H9 (cell line): ENCODE data around the gene GLS. TPM values are rescaled to one million over a fixed set of nuclear protein-coding genes. Genes with fewer than 3 reads are reported as not detected.

Experiments used
- DNase-seq: peaks from one replicate; pipeline ENCODE4 v3.0.0-alpha.2; 2017
- H2AFZ ChIP-seq: one replicate; pipeline ENCODE4 v1.6.1; 2013; ENCODE audit warnings: mild to moderate bottlenecking, low read length, control low read depth, moderate library complexity
- H2AK5ac ChIP-seq: 2 replicates; pipeline ENCODE4 v1.6.1; 2013; ENCODE audit warnings: low read length, control low read depth, mixed read lengths; ENCODE audit not compliant: insufficient read length
- H2BK120ac ChIP-seq: one replicate; pipeline ENCODE4 v1.6.1; 2013; ENCODE audit warnings: low read depth, mild to moderate bottlenecking, low read length, control low read depth, inconsistent platforms; ENCODE audit not compliant: poor library complexity, severe bottlenecking
- H2BK12ac ChIP-seq: 2 replicates; pipeline ENCODE4 v1.6.1; 2013; ENCODE audit warnings: low read length, control low read depth, mixed read lengths, low read depth; ENCODE audit not compliant: insufficient read length
- H2BK15ac ChIP-seq: 2 replicates; pipeline ENCODE4 v1.6.1; 2013; ENCODE audit warnings: low read depth, low read length, control low read depth
- H2BK20ac ChIP-seq: one replicate; pipeline ENCODE4 v1.6.1; 2013; ENCODE audit warnings: low read depth, mild to moderate bottlenecking, low read length, control low read depth, inconsistent platforms; ENCODE audit not compliant: poor library complexity, severe bottlenecking
- H2BK5ac ChIP-seq: 2 replicates; pipeline ENCODE4 v1.6.1; 2013; ENCODE audit warnings: low read length, control low read depth, mixed read lengths; ENCODE audit not compliant: insufficient read length
- H3K14ac ChIP-seq: 2 replicates; pipeline ENCODE4 v1.6.1; 2013; ENCODE audit warnings: low read length, control low read depth; ENCODE audit not compliant: insufficient read depth
- H3K18ac ChIP-seq: 2 replicates; pipeline ENCODE4 v1.6.1; 2013; ENCODE audit warnings: low read depth, mild to moderate bottlenecking, mixed read lengths, low read length, control low read depth; ENCODE audit not compliant: insufficient read length
- H3K23ac ChIP-seq: 2 replicates; pipeline ENCODE4 v1.6.1; 2013; ENCODE audit warnings: low read length, control low read depth, mixed read lengths, low read depth; ENCODE audit not compliant: insufficient read length
- H3K23me2 ChIP-seq: 2 replicates; pipeline ENCODE4 v1.6.1; 2013; ENCODE audit warnings: low read depth, mild to moderate bottlenecking, mixed read lengths, low read length, control low read depth; ENCODE audit not compliant: insufficient read length, poor library complexity, severe bottlenecking
- H3K27ac ChIP-seq: 2 replicates; pipeline ENCODE4 v1.5.1; 2013; ENCODE audit warnings: low read length, control low read depth, mixed read lengths, low read depth; ENCODE audit not compliant: insufficient read length
- H3K27me3 ChIP-seq: 2 replicates; pipeline ENCODE4 v1.6.1; 2013; ENCODE audit warnings: low read length, control low read depth, inconsistent platforms; ENCODE audit not compliant: insufficient read depth
- H3K4ac ChIP-seq: 2 replicates; pipeline ENCODE4 v1.6.1; 2013; ENCODE audit warnings: low read depth, mild to moderate bottlenecking, control low read depth, inconsistent platforms, low read length, moderate library complexity
- H3K4me1 ChIP-seq: 2 replicates; pipeline ENCODE4 v1.6.1; 2013; ENCODE audit warnings: low read length, control low read depth, inconsistent platforms; ENCODE audit not compliant: insufficient read depth
- H3K4me2 ChIP-seq: 2 replicates; pipeline ENCODE4 v1.6.1; 2013; ENCODE audit warnings: low read length, control low read depth, mixed read lengths; ENCODE audit not compliant: insufficient read length, insufficient read depth
- H3K56ac ChIP-seq: 2 replicates; pipeline ENCODE4 v1.6.1; 2013; ENCODE audit warnings: low read depth, mild to moderate bottlenecking, mixed read lengths, low read length, control low read depth; ENCODE audit not compliant: insufficient read length
- H3K79me1 ChIP-seq: 2 replicates; pipeline ENCODE4 v1.6.1; 2013; ENCODE audit warnings: low read depth, mild to moderate bottlenecking, moderate library complexity, low read length, control low read depth, inconsistent platforms; ENCODE audit not compliant: insufficient read depth, poor library complexity, severe bottlenecking
- H3K79me2 ChIP-seq: 2 replicates; pipeline ENCODE4 v1.6.1; 2013; ENCODE audit warnings: low read length, control low read depth, inconsistent platforms; ENCODE audit not compliant: insufficient read depth
- H3K9ac ChIP-seq: 2 replicates; pipeline ENCODE4 v1.6.1; 2013; ENCODE audit warnings: low read length, control low read depth, mixed read lengths; ENCODE audit not compliant: insufficient read length; ENCODE audit errors: extremely low read depth
- H3K9me3 ChIP-seq: one replicate; pipeline ENCODE4 v1.6.1; 2013; ENCODE audit warnings: low read depth, low read length, inconsistent platforms; ENCODE audit not compliant: control insufficient read depth
- H3T11ph ChIP-seq: one replicate; pipeline ENCODE4 v1.6.1; 2013; ENCODE audit warnings: mild to moderate bottlenecking, low read length, control low read depth, inconsistent platforms
- H4K20me1 ChIP-seq: one replicate; pipeline ENCODE4 v1.6.1; 2013; ENCODE audit not compliant: control insufficient read depth, insufficient read length, insufficient read depth
- H4K5ac ChIP-seq: 2 replicates; pipeline ENCODE4 v1.6.1; 2013; ENCODE audit warnings: low read depth, mild to moderate bottlenecking, mixed read lengths, low read length, control low read depth; ENCODE audit not compliant: insufficient read length
- H4K8ac ChIP-seq: replicated peaks from 2 replicates; pipeline ENCODE4 v1.6.1; 2013; ENCODE audit warnings: low read length, control low read depth, mixed read lengths, low read depth; ENCODE audit not compliant: insufficient read length
- H4K91ac ChIP-seq: 2 replicates; pipeline ENCODE4 v1.6.1; 2013; ENCODE audit warnings: low read depth, mild to moderate bottlenecking, moderate library complexity, mixed read lengths, low read length, control low read depth; ENCODE audit not compliant: insufficient read length
- H3K27ac Mint-ChIP-seq, 3 experiments: 2 replicates in 2 of 3; 3 replicates in 1 of 3; pipeline ENCODE4 v1.8.0; 2020 to 2021; ENCODE audit warnings: mixed read lengths in 3 of 3, mild to moderate bottlenecking in 1 of 3, moderate library complexity in 1 of 3
- H3K27me3 Mint-ChIP-seq: 2 replicates; pipeline ENCODE4 v1.8.0; 2021; ENCODE audit warnings: low read depth, mild to moderate bottlenecking, moderate library complexity, mixed read lengths
- H3K36me3 Mint-ChIP-seq, 3 experiments: 2 replicates in 2 of 3; 3 replicates in 1 of 3; pipeline ENCODE4 v1.8.0; 2020 to 2021; ENCODE audit warnings: low read depth in 3 of 3, mixed read lengths in 3 of 3; ENCODE audit not compliant: insufficient read depth in 1 of 3
- H3K4me1 Mint-ChIP-seq, 2 experiments: 2 replicates each; pipeline ENCODE4 v1.8.0; 2020; ENCODE audit warnings: mixed read lengths in 2 of 2
- H3K4me3 Mint-ChIP-seq, 2 experiments: 2 replicates in 1 of 2; 3 replicates in 1 of 2; pipeline ENCODE4 v1.8.0; 2020 to 2021; ENCODE audit warnings: mild to moderate bottlenecking in 2 of 2, mixed read lengths in 2 of 2, moderate library complexity in 1 of 2
- H3K9me3 Mint-ChIP-seq, 2 experiments: 2 replicates in 1 of 2; 3 replicates in 1 of 2; pipeline ENCODE4 v1.8.0; 2020; ENCODE audit warnings: mild to moderate bottlenecking in 2 of 2, mixed read lengths in 2 of 2, moderate library complexity in 1 of 2
- CTCF ChIP-seq: fragments of 200-600 bp; sonication (generic); conservative IDR thresholded peaks from 3 replicates; pipeline ENCODE4 v1.8.0; 2021; ENCODE audit warnings: antibody characterized with exemption, mild to moderate bottlenecking
- WGBS: extraction: QIAGEN DNeasy Blood & Tissue Kit; methylation state at CpG from one replicate; pipeline ENCODE4 v1.1.7; 2013; ENCODE audit warnings: missing lambda C conversion rate, low lambda C conversion rate, mixed read lengths; ENCODE audit not compliant: insufficient read length; ENCODE audit errors: extremely low coverage; 5-methylcytosine and 5-hydroxymethylcytosine counted together
- total RNA-seq: library from RNA; stranded (reverse); gene quantifications from 2 replicates; pipeline ENCODE4 v1.2.1, GENCODE V29; 2021

Gene GLS
- total RNA-seq, 1 experiment from 2014 or later: 69.3 TPM

- Histone ChIP-seq H3K27me3 (no peaks in the 10 kb centered on the region), H4K5ac (no peak overlapping the region), H3K79me2 (no peaks in the 10 kb centered on the region), H3K18ac (no peak overlapping the region), H2BK20ac (no peak overlapping the region), H4K8ac (no peak overlapping the region), H3K23me2 (no peaks in the 10 kb centered on the region), H3T11ph (no peak overlapping the region), H4K20me1 (no peaks in the 10 kb centered on the region), H3K9ac (no peak overlapping the region), H3K56ac (no peak overlapping the region), H2BK120ac (no peak overlapping the region), H3K4ac (no peak overlapping the region), H4K91ac (no peak overlapping the region), H3K79me1 (no peaks in the 10 kb centered on the region), H2BK12ac (no peak overlapping the region), H3K9me3 (no peaks in the 10 kb centered on the region), H2BK15ac (no peak overlapping the region), H3K14ac (no peak overlapping the region), H3K23ac (no peak overlapping the region), H3K27ac (no peak overlapping the region), H2AFZ (no peak overlapping the region), H3K4me1 (peaks cover 2% of the 10 kb centered on the region; the same call in 1 of the 2 replicates), H2AK5ac (no peak overlapping the region), H3K4me2 (no peak overlapping the region), H2BK5ac (no peak overlapping the region)
- TF ChIP-seq CTCF: no peak
- no CpG with 5 or more reads among the region's 7 CpGs for WGBS
- H3K27ac Mint-ChIP-seq: peak overlapping the region; percentile 4 to 81 (median 71); a peak in 3 of 7 replicates
- no peaks in the 10 kb centered on the region for H3K27me3 Mint-ChIP-seq
- H3K36me3 Mint-ChIP-seq: peaks cover 7 to 31% (median 24%) of the 10 kb centered on the region in 3 experiments; a peak in 6 of 7 replicates
- DNase-seq: no peak
- H3K4me3 Mint-ChIP-seq: no peak overlapping the region
- no peaks in the 10 kb centered on the region for H3K9me3 Mint-ChIP-seq
- H3K4me1 Mint-ChIP-seq: peaks cover 8 to 26% of the 10 kb centered on the region in 2 experiments
These were observed 49.3 kb downstream of the GLS start for GRCh38 chr2:190929919-190930318.
